ENCODE measurements around the gene PMM1. TPM values are rescaled to one million over a fixed set of nuclear protein-coding genes. Genes with fewer than 3 reads are reported as not detected.

Gene PMM1
- polyA plus RNA-seq (2011; rRNA removed) = 26.2 and 28.7 TPM in 2 replicates
- polyA plus RNA-seq (2012; cell fraction: cytosol; rRNA removed) = 35.3 and 38.7 TPM in 2 replicates
- polyA plus RNA-seq (2012; cell fraction: nucleus; rRNA removed) = 55.2 and 65.3 TPM in 2 replicates
- polyA plus RNA-seq (2017; fragmentation: RNase III; extraction: RNeasy Plus Mini Kit Qiagen cat#74134 plus additional on column Dnase treatment) = 21.3 to 25.1 TPM (median 23.5 TPM) in 3 replicates
- 16.5 and 18.0 TPM in 2 replicates for polyA minus RNA-seq (2011; rRNA and poly(A)+ RNA removed)

DNA sequence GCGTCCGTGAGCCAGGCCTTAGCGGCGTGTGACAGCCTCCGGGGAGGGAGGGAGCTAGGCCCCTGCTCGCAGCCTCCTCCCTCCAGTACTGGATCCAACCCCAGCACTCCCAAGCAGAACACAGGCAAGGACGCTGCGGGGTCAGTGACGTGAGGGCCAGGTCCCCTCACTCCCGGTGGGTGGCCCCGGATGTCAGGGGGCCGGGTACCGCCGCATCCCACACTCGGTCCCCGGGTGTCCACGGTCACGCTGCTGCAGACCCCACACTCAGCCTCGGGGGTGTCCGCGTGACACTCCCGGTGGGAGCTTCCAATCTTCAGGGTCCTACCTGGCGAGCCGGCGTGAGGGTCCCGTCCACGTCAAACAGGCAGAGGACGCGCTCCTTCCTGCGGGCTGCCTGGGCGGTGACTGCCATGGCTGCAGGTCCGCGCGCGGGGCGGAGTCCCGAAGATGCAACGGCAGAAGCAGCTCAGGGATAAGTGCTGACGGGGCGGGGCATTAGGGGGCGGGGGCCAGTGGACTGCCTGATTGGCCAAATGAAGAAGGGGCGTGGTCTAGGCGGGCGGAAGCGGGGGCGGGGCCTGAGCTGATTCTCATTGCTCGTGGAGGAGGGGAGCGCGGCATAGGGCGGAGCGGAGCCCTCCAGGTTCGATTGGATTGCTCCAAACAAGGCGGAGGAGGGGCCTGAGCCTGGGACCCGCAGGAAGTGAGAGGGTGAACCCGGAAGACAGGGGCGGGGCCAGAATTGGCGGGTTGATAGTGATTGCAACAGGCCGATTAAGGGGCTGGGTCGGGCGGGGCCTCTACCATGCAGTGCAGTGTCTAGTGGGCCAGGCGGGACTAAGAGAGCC is at the start of gene PMM1:
TSS of gene PMM1 (minus strand) at position 450 of the 851 bp plus-strand sequence. CDS start at position 415, 35 bp downstream.
- POLR2A ChIA-PET = interaction anchor here (0.5 to 1.9 kb wide), 16 partner anchors 8 to 732 kb away, joined by 3 to 16 read pairs (median 6); partner anchors contain the start of gene POLR3H
- peak within 1 kb of the TSS; percentile 93 for H3K4me2 ChIP-seq
- H3K4me1 ChIP-seq = peaks cover 21% of the 10 kb centered on the region
- peak within 1 kb of the TSS; percentile 78 to 97 for H3K27ac ChIP-seq
- FAIRE-seq (no peak), DNase-seq (ENCODE audit: low read depth in 1 of 2, low spot score in 1 of 2) (peak; percentile 93 to 99), ATAC-seq (peak; percentile 95 to 96)
- H3K4me3 ChIP-seq = peak within 1 kb of the TSS; percentile 82
- WGBS (ENCODE audit: missing lambda C conversion rate) = 0% methylated on average over 4 of the region's 61 CpGs
- no peaks in the 10 kb centered on the region for H3K9me3 ChIP-seq
- CTCF ChIA-PET = interaction anchor here (0.7 to 2.2 kb wide), 9 partner anchors 9 to 351 kb away, joined by 3 to 13 read pairs (median 4); partner anchors contain the start of gene CSDC2
- TF ChIP-seq MYC (IDR thresholded peaks at IDR 0.05; ENCODE audit: borderline replicate concordance, low read length) (no peak), HEYL (CRISPR knock-in tag; IDR thresholded peaks at IDR 0.05) (no peak), SMC3 (IDR thresholded peaks at IDR 0.05) (no peak), CBX2 (IDR thresholded peaks at IDR 0.05; ENCODE audit: borderline replicate concordance, low read depth) (no peak), KDM1A (IDR thresholded peaks at IDR 0.05; ENCODE audit: low read depth) (no peak), HOXB13 (CRISPR knock-in tag; IDR thresholded peaks at IDR 0.05; ENCODE audit: low read depth) (no peak), POLR2A (IDR thresholded peaks at IDR 0.05; ENCODE audit: low read length) (peak; percentile 72), MAX (IDR thresholded peaks at IDR 0.05) (peak; percentile 62; the same call in 1 of the 2 replicates), TP53 (CRISPR knock-in tag; IDR thresholded peaks at IDR 0.05) (no peak), NFE2L2 (conservative IDR thresholded peaks at IDR 0.05; ENCODE audit: low read length) (no peak), MAZ (IDR thresholded peaks at IDR 0.05; ENCODE audit: borderline replicate concordance, low read depth, low read length) (no peak), CEBPB (IDR thresholded peaks at IDR 0.05) (peak; percentile 51 to 87), FOSB (CRISPR knock-in tag; IDR thresholded peaks at IDR 0.05) (no peak), TFCP2L1 (CRISPR knock-in tag; IDR thresholded peaks at IDR 0.05) (no peak), JUNB (IDR thresholded peaks at IDR 0.05) (no peak), ZC3H11A (IDR thresholded peaks at IDR 0.05) (no peak), NR3C1 (IDR thresholded peaks at IDR 0.05) (no peak), CBX8 (IDR thresholded peaks at IDR 0.05) (no peak), EP300 (IDR thresholded peaks at IDR 0.05) (no peak), REST (IDR thresholded peaks at IDR 0.05) (no peak), CHD2 (IDR thresholded peaks at IDR 0.05; ENCODE audit: low read length, partially characterized antibody) (no peak), BCL3 (IDR thresholded peaks at IDR 0.05) (no peak), CHD4 (IDR thresholded peaks at IDR 0.05; ENCODE audit: borderline replicate concordance) (no peak), MAFK (IDR thresholded peaks at IDR 0.05; ENCODE audit: partially characterized antibody) (peak; percentile 59), ZNF302 (CRISPR knock-in tag; IDR thresholded peaks at IDR 0.05) (no peak), NPAS2 (CRISPR knock-in tag; IDR thresholded peaks at IDR 0.05; ENCODE audit: borderline replicate concordance) (no peak), USF2 (IDR thresholded peaks at IDR 0.05) (no peak), FOXS1 (CRISPR knock-in tag; IDR thresholded peaks at IDR 0.05) (no peak), HOXA7 (CRISPR knock-in tag; IDR thresholded peaks at IDR 0.05) (no peak), BHLHE40 (IDR thresholded peaks at IDR 0.05; ENCODE audit: low read depth, low read length) (no peak), ZSCAN20 (CRISPR knock-in tag; IDR thresholded peaks at IDR 0.05) (no peak)
- TF ChIP-seq, protein P1, sequence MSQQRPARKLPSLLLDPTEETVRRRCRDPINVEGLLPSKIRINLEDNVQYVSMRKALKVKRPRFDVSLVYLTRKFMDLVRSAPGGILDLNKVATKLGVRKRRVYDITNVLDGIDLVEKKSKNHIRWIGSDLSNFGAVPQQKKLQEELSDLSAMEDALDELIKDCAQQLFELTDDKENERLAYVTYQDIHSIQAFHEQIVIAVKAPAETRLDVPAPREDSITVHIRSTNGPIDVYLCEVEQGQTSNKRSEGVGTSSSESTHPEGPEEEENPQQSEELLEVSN (IDR thresholded peaks at IDR 0.05; ENCODE audit: borderline replicate concordance, low read depth) = peak; percentile 85
- TF ChIP-seq, protein P2, sequence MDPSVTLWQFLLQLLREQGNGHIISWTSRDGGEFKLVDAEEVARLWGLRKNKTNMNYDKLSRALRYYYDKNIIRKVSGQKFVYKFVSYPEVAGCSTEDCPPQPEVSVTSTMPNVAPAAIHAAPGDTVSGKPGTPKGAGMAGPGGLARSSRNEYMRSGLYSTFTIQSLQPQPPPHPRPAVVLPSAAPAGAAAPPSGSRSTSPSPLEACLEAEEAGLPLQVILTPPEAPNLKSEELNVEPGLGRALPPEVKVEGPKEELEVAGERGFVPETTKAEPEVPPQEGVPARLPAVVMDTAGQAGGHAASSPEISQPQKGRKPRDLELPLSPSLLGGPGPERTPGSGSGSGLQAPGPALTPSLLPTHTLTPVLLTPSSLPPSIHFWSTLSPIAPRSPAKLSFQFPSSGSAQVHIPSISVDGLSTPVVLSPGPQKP (IDR thresholded peaks at IDR 0.05; ENCODE audit: low read depth, low read length) = no peak
